H9 (cell line): ENCODE data around the gene ARHGEF10L. TPM values are rescaled to one million over a fixed set of nuclear protein-coding genes. Genes with fewer than 3 reads are reported as not detected.

Source experiments
- DNase-seq: peaks from one replicate; pipeline ENCODE4 v3.0.0-alpha.2; 2017
- H2AFZ ChIP-seq: one replicate; pipeline ENCODE4 v1.6.1; 2013; ENCODE audit warnings: mild to moderate bottlenecking, low read length, control low read depth, moderate library complexity
- H2AK5ac ChIP-seq: 2 replicates; pipeline ENCODE4 v1.6.1; 2013; ENCODE audit warnings: low read length, control low read depth, mixed read lengths; ENCODE audit not compliant: insufficient read length
- H2BK120ac ChIP-seq: one replicate; pipeline ENCODE4 v1.6.1; 2013; ENCODE audit warnings: low read depth, mild to moderate bottlenecking, low read length, control low read depth, inconsistent platforms; ENCODE audit not compliant: poor library complexity, severe bottlenecking
- H2BK12ac ChIP-seq: 2 replicates; pipeline ENCODE4 v1.6.1; 2013; ENCODE audit warnings: low read length, control low read depth, mixed read lengths, low read depth; ENCODE audit not compliant: insufficient read length
- H2BK15ac ChIP-seq: 2 replicates; pipeline ENCODE4 v1.6.1; 2013; ENCODE audit warnings: low read depth, low read length, control low read depth
- H2BK20ac ChIP-seq: one replicate; pipeline ENCODE4 v1.6.1; 2013; ENCODE audit warnings: low read depth, mild to moderate bottlenecking, low read length, control low read depth, inconsistent platforms; ENCODE audit not compliant: poor library complexity, severe bottlenecking
- H2BK5ac ChIP-seq: 2 replicates; pipeline ENCODE4 v1.6.1; 2013; ENCODE audit warnings: low read length, control low read depth, mixed read lengths; ENCODE audit not compliant: insufficient read length
- H3K14ac ChIP-seq: 2 replicates; pipeline ENCODE4 v1.6.1; 2013; ENCODE audit warnings: low read length, control low read depth; ENCODE audit not compliant: insufficient read depth
- H3K18ac ChIP-seq: 2 replicates; pipeline ENCODE4 v1.6.1; 2013; ENCODE audit warnings: low read depth, mild to moderate bottlenecking, mixed read lengths, low read length, control low read depth; ENCODE audit not compliant: insufficient read length
- H3K23ac ChIP-seq: 2 replicates; pipeline ENCODE4 v1.6.1; 2013; ENCODE audit warnings: low read length, control low read depth, mixed read lengths, low read depth; ENCODE audit not compliant: insufficient read length
- H3K23me2 ChIP-seq: 2 replicates; pipeline ENCODE4 v1.6.1; 2013; ENCODE audit warnings: low read depth, mild to moderate bottlenecking, mixed read lengths, low read length, control low read depth; ENCODE audit not compliant: insufficient read length, poor library complexity, severe bottlenecking
- H3K27ac ChIP-seq: 2 replicates; pipeline ENCODE4 v1.5.1; 2013; ENCODE audit warnings: low read length, control low read depth, mixed read lengths, low read depth; ENCODE audit not compliant: insufficient read length
- H3K27me3 ChIP-seq: 2 replicates; pipeline ENCODE4 v1.6.1; 2013; ENCODE audit warnings: low read length, control low read depth, inconsistent platforms; ENCODE audit not compliant: insufficient read depth
- H3K4ac ChIP-seq: 2 replicates; pipeline ENCODE4 v1.6.1; 2013; ENCODE audit warnings: low read depth, mild to moderate bottlenecking, control low read depth, inconsistent platforms, low read length, moderate library complexity
- H3K4me1 ChIP-seq: 2 replicates; pipeline ENCODE4 v1.6.1; 2013; ENCODE audit warnings: low read length, control low read depth, inconsistent platforms; ENCODE audit not compliant: insufficient read depth
- H3K4me2 ChIP-seq: 2 replicates; pipeline ENCODE4 v1.6.1; 2013; ENCODE audit warnings: low read length, control low read depth, mixed read lengths; ENCODE audit not compliant: insufficient read length, insufficient read depth
- H3K56ac ChIP-seq: 2 replicates; pipeline ENCODE4 v1.6.1; 2013; ENCODE audit warnings: low read depth, mild to moderate bottlenecking, mixed read lengths, low read length, control low read depth; ENCODE audit not compliant: insufficient read length
- H3K79me1 ChIP-seq: 2 replicates; pipeline ENCODE4 v1.6.1; 2013; ENCODE audit warnings: low read depth, mild to moderate bottlenecking, moderate library complexity, low read length, control low read depth, inconsistent platforms; ENCODE audit not compliant: insufficient read depth, poor library complexity, severe bottlenecking
- H3K79me2 ChIP-seq: 2 replicates; pipeline ENCODE4 v1.6.1; 2013; ENCODE audit warnings: low read length, control low read depth, inconsistent platforms; ENCODE audit not compliant: insufficient read depth
- H3K9ac ChIP-seq: 2 replicates; pipeline ENCODE4 v1.6.1; 2013; ENCODE audit warnings: low read length, control low read depth, mixed read lengths; ENCODE audit not compliant: insufficient read length; ENCODE audit errors: extremely low read depth
- H3K9me3 ChIP-seq: one replicate; pipeline ENCODE4 v1.6.1; 2013; ENCODE audit warnings: low read depth, low read length, inconsistent platforms; ENCODE audit not compliant: control insufficient read depth
- H3T11ph ChIP-seq: one replicate; pipeline ENCODE4 v1.6.1; 2013; ENCODE audit warnings: mild to moderate bottlenecking, low read length, control low read depth, inconsistent platforms
- H4K20me1 ChIP-seq: one replicate; pipeline ENCODE4 v1.6.1; 2013; ENCODE audit not compliant: control insufficient read depth, insufficient read length, insufficient read depth
- H4K5ac ChIP-seq: 2 replicates; pipeline ENCODE4 v1.6.1; 2013; ENCODE audit warnings: low read depth, mild to moderate bottlenecking, mixed read lengths, low read length, control low read depth; ENCODE audit not compliant: insufficient read length
- H4K8ac ChIP-seq: replicated peaks from 2 replicates; pipeline ENCODE4 v1.6.1; 2013; ENCODE audit warnings: low read length, control low read depth, mixed read lengths, low read depth; ENCODE audit not compliant: insufficient read length
- H4K91ac ChIP-seq: 2 replicates; pipeline ENCODE4 v1.6.1; 2013; ENCODE audit warnings: low read depth, mild to moderate bottlenecking, moderate library complexity, mixed read lengths, low read length, control low read depth; ENCODE audit not compliant: insufficient read length
- H3K27ac Mint-ChIP-seq, 3 experiments: 2 replicates in 2 of 3; 3 replicates in 1 of 3; pipeline ENCODE4 v1.8.0; 2020 to 2021; ENCODE audit warnings: mixed read lengths in 3 of 3, mild to moderate bottlenecking in 1 of 3, moderate library complexity in 1 of 3
- H3K27me3 Mint-ChIP-seq: 2 replicates; pipeline ENCODE4 v1.8.0; 2021; ENCODE audit warnings: low read depth, mild to moderate bottlenecking, moderate library complexity, mixed read lengths
- H3K36me3 Mint-ChIP-seq, 3 experiments: 2 replicates in 2 of 3; 3 replicates in 1 of 3; pipeline ENCODE4 v1.8.0; 2020 to 2021; ENCODE audit warnings: low read depth in 3 of 3, mixed read lengths in 3 of 3; ENCODE audit not compliant: insufficient read depth in 1 of 3
- H3K4me1 Mint-ChIP-seq, 2 experiments: 2 replicates each; pipeline ENCODE4 v1.8.0; 2020; ENCODE audit warnings: mixed read lengths in 2 of 2
- H3K4me3 Mint-ChIP-seq, 2 experiments: 2 replicates in 1 of 2; 3 replicates in 1 of 2; pipeline ENCODE4 v1.8.0; 2020 to 2021; ENCODE audit warnings: mild to moderate bottlenecking in 2 of 2, mixed read lengths in 2 of 2, moderate library complexity in 1 of 2
- H3K9me3 Mint-ChIP-seq, 2 experiments: 2 replicates in 1 of 2; 3 replicates in 1 of 2; pipeline ENCODE4 v1.8.0; 2020; ENCODE audit warnings: mild to moderate bottlenecking in 2 of 2, mixed read lengths in 2 of 2, moderate library complexity in 1 of 2
- WGBS: extraction: QIAGEN DNeasy Blood & Tissue Kit; methylation state at CpG from one replicate; pipeline ENCODE4 v1.1.7; 2013; ENCODE audit warnings: missing lambda C conversion rate, low lambda C conversion rate, mixed read lengths; ENCODE audit not compliant: insufficient read length; ENCODE audit errors: extremely low coverage; 5-methylcytosine and 5-hydroxymethylcytosine counted together
- total RNA-seq: library from RNA; stranded (reverse); gene quantifications from 2 replicates; pipeline ENCODE4 v1.2.1, GENCODE V29; 2021
- TF ChIP-seq, protein P1 (sequence below): fragments of 200-600 bp; sonication (generic); conservative IDR thresholded peaks from 3 replicates; pipeline ENCODE4 v1.8.0; 2021; ENCODE audit warnings: antibody characterized with exemption, mild to moderate bottlenecking

The ARHGEF10L gene
- total RNA-seq, 1 experiment from 2014 or later = 20.2 TPM

DNA sequence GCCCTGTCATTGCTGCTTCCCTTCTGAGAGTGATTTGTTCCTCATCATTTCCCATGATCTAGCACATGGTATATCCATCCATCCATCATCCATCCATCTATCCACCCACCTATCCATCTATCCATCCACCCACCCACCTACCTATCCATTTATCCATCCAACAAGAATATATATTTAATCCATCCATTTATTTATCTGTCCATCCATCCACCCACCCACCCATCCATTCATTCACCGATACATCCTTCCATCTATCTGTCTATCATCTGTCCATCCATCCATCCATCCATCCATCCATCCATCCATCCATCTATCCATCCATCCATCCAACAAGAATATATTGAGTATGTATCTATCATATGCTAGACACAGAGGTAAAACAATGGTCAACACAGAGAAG lies 115.7 kb downstream of the ARHGEF10L start:
- peaks cover 14 to 44% (median 29%) of the 10 kb centered on the region in 3 experiments for H3K36me3 Mint-ChIP-seq
- TF ChIP-seq, protein P1, sequence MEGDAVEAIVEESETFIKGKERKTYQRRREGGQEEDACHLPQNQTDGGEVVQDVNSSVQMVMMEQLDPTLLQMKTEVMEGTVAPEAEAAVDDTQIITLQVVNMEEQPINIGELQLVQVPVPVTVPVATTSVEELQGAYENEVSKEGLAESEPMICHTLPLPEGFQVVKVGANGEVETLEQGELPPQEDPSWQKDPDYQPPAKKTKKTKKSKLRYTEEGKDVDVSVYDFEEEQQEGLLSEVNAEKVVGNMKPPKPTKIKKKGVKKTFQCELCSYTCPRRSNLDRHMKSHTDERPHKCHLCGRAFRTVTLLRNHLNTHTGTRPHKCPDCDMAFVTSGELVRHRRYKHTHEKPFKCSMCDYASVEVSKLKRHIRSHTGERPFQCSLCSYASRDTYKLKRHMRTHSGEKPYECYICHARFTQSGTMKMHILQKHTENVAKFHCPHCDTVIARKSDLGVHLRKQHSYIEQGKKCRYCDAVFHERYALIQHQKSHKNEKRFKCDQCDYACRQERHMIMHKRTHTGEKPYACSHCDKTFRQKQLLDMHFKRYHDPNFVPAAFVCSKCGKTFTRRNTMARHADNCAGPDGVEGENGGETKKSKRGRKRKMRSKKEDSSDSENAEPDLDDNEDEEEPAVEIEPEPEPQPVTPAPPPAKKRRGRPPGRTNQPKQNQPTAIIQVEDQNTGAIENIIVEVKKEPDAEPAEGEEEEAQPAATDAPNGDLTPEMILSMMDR = no peak
- Histone ChIP-seq H3K18ac (no peak overlapping the region), H2BK120ac (no peak overlapping the region), H3K79me2 (no peaks in the 10 kb centered on the region), H3K79me1 (no peaks in the 10 kb centered on the region), H4K20me1 (no peaks in the 10 kb centered on the region), H3K4me1 (no peaks in the 10 kb centered on the region), H3K27me3 (no peaks in the 10 kb centered on the region), H2BK15ac (no peak overlapping the region), H3K9ac (no peak overlapping the region), H3K4me2 (no peak overlapping the region), H2AK5ac (no peak overlapping the region), H4K8ac (no peak overlapping the region), H2BK12ac (no peak overlapping the region), H3K56ac (no peak overlapping the region), H3K23ac (no peak overlapping the region), H3K9me3 (no peaks in the 10 kb centered on the region), H2BK5ac (no peak overlapping the region), H3T11ph (no peak overlapping the region), H2AFZ (no peak overlapping the region), H4K91ac (no peak overlapping the region), H2BK20ac (no peak overlapping the region), H3K27ac (no peak overlapping the region), H3K23me2 (no peaks in the 10 kb centered on the region), H4K5ac (no peak overlapping the region), H3K4ac (no peak overlapping the region), H3K14ac (no peak overlapping the region)
- peaks cover 0 to 5% of the 10 kb centered on the region in 2 experiments; a peak in 2 of 4 replicates for H3K4me1 Mint-ChIP-seq
- no peaks in the 10 kb centered on the region; a peak in 2 of 5 replicates for H3K9me3 Mint-ChIP-seq
- H3K27me3 Mint-ChIP-seq = no peaks in the 10 kb centered on the region
- WGBS = no CpG with 5 or more reads among the region's 1 CpG
- no peak overlapping the region for H3K4me3 Mint-ChIP-seq
- no peak overlapping the region; a peak in 1 of 7 replicates for H3K27ac Mint-ChIP-seq
- DNase-seq = no peak
